Prostate gland (tissue), 1 donor: Measurements from ENCODE around the gene COG2.

Experiments used
- POLR2A ChIP-seq: fragments of 450-650 bp; IDR thresholded peaks from one replicate; pipeline ENCODE4 v1.6.1; 2016; ENCODE audit warnings: antibody characterized with exemption, mild to moderate bottlenecking
- POLR2AphosphoS5 ChIP-seq: sonication (generic); formaldehyde crosslinking; IDR thresholded peaks from one replicate; pipeline ENCODE4 v1.6.1; 2017; ENCODE audit warnings: antibody characterized with exemption

DNA sequence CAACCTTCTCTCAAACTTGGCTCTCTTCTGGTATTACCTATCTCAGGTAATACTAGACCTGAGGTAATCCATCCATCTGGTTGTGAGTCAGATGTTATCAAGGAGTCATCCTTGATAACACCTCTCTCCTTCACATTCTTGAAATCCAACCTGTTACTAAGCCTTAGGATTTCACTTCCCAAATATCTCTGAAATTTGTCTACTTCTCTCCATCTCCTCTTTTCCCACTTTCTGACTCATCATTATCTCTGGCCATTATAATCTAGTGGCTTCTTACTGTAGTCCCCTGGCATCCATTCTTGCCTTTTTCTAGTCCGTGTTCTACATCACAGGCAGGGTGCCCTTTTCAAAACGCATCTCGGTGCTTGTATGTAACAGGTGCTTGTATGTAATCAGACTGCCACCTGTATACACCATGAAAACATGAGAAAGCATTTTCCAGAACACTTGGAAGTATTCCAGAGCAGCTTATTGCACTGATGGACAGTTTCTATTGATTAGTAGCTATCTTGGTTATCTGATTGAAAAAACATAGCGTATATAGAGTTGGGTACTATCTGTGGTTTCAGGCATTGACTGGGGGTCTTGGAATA, 4.5 kb downstream of the COG2 start:
- TF ChIP-seq POLR2AphosphoS5 (no peak), POLR2A (no peak)
